CD4-positive, alpha-beta T cell treated with Interferon gamma for 1 hour (primary cell): ENCODE measurements around the gene FREY1.

Source experiments
- DNase-seq: peaks from one replicate; pipeline ENCODE4 v3.0.0-alpha.2; 2020

Gene FREY1

GRCh38 chr11:45860764-45861510, 46.1 kb downstream of the FREY1 start:
- no peak for DNase-seq

GRCh38 chr11:45860348-45860747, 46.7 kb downstream of the FREY1 start:
- DNase-seq = no peak

GRCh38 chr11:45859661-45860140, 47.4 kb downstream of the FREY1 start:
- DNase-seq = no peak

GRCh38 chr11:45858751-45859398, 48.2 kb downstream of the FREY1 start:
- no peak for DNase-seq

GRCh38 chr11:45857961-45858474, 49.1 kb downstream of the FREY1 start:
- peak; percentile 41 for DNase-seq
